Caki2 (cell line): ENCODE data around the gene FLRT1. TPM values are rescaled to one million over a fixed set of nuclear protein-coding genes. Genes with fewer than 3 reads are reported as not detected.

ENCODE experiments used
- DNase-seq: peaks from one replicate; pipeline ENCODE4 v3.0.0-alpha.2; 2015; ENCODE audit warnings: low read depth
- in situ Hi-C: cut with HindIII; loops from 2 replicates; pipeline ENCODE4 v1.10.0; 2016; ENCODE audit warnings: low sequenced_read_pairs, low pct_unique_long_range_greater_than_20kb, mixed read lengths
- total RNA-seq: library from RNA; depleted of rRNA; stranded (reverse); fragments of >200 nt; shearing (Covaris generic); gene quantifications from 2 replicates; pipeline ENCODE4 v1.2.3, GENCODE V29; 2014; ENCODE audit warnings: low replicate concordance

FLRT1 gene
- total RNA-seq, 1 experiment from 2014 or later: 0.37 TPM

- in situ Hi-C loops: no loop called here
- no peak for DNase-seq
These were observed 16.4 kb upstream of the FLRT1 start for GRCh38 chr11:64019106-64020037.

DNA sequence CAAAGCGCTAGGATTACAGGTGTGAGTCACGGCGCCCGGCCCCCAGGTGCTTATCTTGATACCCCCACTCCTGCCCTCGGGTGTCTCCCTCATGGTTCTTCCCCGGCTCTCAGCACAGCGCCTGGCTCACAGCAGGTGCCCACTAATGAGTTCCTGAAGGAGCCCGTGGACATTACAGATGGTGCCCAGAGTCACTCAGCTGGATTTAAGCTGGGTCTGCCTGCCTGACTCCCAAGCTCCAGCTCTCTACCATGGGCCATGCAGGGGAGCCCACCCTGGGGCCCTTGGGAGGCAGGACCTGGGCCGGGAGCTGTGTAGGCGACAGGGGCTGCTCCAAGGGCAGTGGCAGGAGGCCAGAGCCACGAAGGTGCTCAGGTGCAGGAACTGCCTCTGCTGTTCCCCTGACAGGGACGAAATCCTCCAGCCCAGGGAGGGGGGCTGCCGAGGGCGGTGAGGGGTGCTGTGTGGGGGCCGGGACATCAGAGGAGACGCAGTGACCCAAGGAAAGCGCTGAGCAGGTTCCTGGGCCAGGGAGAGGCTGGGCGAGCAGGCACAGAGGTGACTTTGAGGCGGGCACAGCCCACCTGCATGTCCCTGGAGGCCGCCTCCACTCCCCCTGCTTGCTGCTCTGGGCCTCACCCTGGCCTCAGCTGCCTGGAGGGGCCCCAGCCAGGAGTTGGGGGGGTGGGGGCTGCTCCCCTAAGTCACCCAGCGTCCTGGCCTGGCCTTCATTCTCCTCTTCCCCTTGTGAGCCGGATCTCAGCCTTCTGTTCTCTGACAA lies 14.6 kb upstream of the FLRT1 start:
- in situ Hi-C loops: no loop called here
- DNase-seq: no peak

GRCh38 chr11:64021757-64022093 lies 14.0 kb upstream of the FLRT1 start:
- DNase-seq: no peak
- in situ Hi-C loops: no loop called here

DNA sequence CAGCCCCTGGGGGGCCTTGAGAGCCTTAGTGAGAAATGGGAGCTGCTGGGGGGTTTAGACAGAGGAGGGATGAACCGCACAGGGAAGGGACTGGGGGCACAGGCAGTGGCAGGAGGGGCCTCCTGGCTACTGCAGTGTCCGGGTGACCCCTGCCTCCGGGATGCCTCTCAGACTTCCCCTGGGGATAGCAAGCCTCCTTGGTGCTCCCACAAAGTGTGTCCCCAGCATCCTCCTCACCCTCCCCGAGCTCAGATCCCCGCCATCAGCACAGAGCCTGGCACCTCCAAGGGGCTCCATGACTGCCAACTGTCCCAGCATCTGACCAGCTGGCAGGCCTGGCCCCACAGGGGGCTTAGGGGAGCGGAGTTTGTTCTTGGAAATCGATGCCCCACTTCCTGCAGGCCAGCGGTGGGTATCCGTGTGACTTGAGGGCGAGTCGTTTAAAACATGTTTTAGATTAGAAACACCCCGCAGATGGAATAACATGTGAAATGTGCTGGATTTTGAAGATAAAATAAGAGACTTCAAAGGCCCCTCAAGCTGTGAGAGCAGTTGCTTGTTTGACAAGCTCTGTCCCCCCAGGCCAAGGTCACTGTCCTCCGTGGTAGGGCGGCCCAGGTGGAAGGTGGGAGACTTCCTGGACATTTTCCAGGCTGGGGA lies 13.5 kb upstream of the FLRT1 start:
- no peak for DNase-seq
- in situ Hi-C loops: no loop called here

DNA sequence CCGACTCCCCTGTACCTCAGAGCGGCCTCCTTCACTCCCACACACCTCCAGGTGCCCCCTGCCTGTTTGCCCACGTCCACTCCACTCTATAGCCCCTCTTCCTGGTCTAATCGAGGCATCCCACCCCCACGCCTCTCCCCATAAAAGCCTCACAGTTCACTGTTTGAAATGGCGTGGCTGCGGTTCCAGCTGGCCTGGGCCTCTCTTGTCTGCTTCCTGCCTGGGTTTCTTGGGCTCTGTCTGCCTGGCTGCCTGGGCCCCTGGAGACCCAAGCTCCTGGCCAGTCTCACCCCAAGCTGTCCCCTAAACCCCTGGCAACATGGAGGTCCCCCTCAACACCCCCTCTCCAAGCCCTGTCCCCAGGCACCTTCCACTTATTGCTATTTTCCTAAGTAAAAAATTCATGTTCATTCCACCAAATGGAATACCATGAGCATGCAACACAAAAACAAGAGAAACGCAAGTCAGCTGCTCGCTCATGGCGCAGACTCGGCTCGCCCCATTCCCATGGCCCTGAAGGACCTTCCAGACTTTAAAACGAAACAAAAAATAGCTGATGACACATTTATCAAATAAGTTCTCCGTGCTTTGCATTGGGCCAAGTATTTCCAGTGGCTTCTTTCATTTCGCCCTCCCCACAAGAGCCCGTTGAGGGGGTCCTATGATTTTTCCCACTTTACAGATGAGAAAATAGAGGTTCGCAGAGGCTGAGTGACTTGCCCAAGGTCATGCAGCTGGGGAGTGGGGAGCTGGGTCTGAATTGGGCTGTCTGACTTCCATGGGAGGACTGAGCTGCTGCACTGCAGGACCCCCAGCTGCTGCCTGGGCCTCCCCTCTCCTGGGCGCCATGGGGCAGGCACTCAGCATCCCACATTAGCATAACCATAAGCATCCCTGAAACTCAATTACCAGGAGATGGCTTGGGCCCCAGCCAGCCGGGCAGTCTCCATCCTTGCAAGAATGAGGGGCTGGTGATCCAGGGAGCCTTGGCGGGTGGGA lies 11.7 kb upstream of the FLRT1 start:
- in situ Hi-C loops: no loop called here
- DNase-seq: no peak

DNA sequence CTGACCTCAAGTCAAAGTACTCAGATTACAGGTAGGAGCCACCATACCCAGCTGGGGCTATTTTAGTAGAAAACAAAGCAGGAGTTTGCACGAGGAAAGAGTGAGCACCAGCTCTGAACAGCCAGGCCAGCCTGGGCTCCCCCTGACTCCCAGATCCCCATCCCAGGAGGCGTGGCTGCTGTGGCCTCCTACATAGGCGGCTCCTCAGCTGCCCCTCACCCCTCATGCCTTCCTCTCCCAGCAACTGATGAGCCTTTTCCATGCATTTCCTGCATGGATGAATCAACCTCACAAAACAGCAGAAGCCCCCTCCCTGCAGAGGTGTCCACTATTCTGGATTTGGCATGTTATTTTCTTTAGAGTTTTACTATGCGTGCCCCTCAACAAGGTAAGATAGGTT lies 10.5 kb upstream of the FLRT1 start:
- DNase-seq: no peak
- in situ Hi-C loops: no loop called here

- in situ Hi-C loops: no loop called here
- DNase-seq: no peak
These were observed 9.0 kb upstream of the FLRT1 start for GRCh38 chr11:64026575-64027205.

GRCh38 chr11:64027651-64028397 lies 7.9 kb upstream of the FLRT1 start:
- DNase-seq: no peak
- in situ Hi-C loops: no loop called here

DNA sequence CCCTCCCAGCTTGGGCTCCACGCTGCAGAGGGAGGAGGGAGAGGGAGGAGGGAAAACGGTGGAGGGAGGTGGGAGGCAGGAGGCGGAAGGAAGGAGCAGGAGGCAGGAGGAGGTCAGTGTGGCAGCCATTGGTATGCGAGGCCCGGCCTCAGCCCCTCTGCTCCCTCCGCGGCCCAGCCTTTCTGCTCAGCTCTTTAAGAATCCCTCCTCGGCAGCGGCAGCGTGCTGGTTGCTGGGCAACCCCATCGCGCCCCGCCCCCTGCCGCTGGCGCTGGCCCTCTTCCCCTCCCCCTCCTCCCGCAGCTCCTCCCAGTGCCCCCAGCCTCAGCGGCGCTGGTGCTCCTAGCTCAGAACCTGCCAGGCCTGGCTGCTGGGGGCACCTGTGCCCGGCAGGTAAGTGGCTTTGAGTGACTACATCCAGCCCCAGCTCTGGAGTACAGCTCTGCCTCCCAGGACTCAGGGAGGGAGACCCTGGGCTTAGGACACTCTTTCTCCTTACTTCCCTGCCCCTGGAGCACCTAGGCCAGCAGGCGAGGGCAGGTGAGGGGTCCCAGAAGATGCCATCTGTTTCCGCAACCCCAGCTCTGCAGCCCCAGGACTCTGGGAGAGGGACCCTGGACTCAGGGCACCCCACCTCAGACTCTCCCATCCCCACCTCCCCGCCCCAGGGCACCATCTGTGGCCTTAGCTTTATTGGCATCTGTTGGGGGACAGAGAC lies 7.2 kb upstream of the FLRT1 start:
- in situ Hi-C loops: no loop called here
- DNase-seq: no peak

GRCh38 chr11:64029773-64030172 lies 6.0 kb upstream of the FLRT1 start:
- in situ Hi-C loops: no loop called here
- DNase-seq: no peak

- in situ Hi-C loops: no loop called here
- no peak for DNase-seq
These were observed 4.7 kb upstream of the FLRT1 start for GRCh38 chr11:64031001-64031400.

- in situ Hi-C loops: no loop called here
- DNase-seq: no peak
These were observed 3.7 kb upstream of the FLRT1 start for GRCh38 chr11:64032050-64032449.

GRCh38 chr11:64034411-64034811 lies 1.3 kb upstream of the FLRT1 start:
- DNase-seq: no peak
- in situ Hi-C loops: no loop called here

DNA sequence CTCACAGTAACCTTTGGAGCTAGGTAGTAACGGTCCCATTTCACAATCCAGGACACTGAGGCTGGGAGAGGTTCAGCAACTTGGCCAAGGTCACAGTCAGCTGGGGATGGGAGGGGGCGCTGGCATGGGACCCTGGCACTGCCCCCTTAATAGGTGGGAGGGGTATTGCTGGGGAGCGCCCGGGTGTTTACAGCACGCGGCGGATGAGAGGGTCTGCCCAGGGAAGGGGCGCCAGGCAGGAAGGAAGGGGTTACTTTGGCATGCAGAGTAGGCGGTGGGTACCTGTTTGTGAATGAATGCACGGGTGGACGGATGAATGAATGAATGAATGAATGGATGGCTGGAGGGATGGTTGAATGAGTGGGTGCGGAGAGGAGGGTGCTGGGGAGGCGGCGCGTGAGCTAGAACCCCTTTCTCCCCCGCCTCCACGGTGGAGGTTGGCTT lies 628 bp upstream of the FLRT1 start:
- in situ Hi-C loops: no loop called here
- DNase-seq: no peak

DNA sequence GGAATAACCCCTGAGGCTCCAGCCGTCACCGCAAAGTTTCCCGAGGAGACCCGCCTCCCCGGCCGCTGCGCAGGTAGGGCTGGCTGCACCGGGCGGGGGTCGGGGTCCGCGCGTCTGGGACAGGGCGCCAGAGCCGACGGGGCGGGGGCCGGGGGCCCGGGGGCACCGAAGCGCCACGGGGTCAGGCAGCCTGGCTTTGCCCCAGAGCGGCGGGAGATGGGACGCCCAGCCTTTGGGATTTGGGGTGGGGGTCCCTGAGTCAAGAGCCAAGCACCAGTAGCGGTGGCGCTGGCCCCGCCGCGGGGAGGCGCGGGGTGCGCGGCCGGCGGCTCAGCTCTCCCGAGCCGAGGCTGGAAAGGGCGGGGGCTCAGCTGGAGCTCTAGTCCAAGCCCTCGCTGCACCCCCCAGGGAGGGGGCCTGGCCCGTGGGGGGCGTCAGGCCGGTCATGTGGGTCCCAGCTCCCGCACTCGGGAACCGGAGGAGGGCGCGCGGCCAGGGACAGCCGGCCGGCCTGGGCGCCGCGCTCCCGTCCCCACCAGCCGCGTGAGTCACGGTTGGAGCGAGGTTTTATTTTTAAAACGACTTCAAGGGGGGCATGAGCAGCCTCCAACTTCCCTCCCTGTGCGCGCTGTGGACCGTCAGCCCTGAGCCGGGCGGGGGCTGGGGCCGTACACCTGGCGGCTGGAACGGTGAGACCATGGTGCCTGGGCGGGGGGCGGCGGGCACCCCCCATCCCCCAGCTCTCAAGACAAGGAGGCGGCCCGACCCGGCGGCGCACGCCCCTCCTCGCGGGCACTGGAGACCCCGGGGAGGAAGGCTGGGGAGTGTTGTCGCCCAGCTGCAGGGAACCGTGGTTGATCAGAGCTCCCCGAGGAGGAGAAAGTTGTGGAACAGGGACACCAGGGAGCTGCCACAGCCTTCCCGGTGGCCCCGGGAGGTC lies 626 bp downstream of the FLRT1 start:
- in situ Hi-C loops: no loop called here
- no peak for DNase-seq
